SKM-1 treated with dmso at 0.1 percent for 144 hours (cell line): Measurements from ENCODE around the gene NF2.
"Not testable (repeated sequence)": the region's sequence is repeated elsewhere in the genome, so short reads cannot be mapped to it uniquely, and the experiment has no call there.

Source experiments
- DNase-seq: peaks from one replicate; lab custom pipeline; 2025; ENCODE audit not compliant: unreplicated experiment; lab: John Stamatoyannopoulos, UW

The NF2 gene

DNA sequence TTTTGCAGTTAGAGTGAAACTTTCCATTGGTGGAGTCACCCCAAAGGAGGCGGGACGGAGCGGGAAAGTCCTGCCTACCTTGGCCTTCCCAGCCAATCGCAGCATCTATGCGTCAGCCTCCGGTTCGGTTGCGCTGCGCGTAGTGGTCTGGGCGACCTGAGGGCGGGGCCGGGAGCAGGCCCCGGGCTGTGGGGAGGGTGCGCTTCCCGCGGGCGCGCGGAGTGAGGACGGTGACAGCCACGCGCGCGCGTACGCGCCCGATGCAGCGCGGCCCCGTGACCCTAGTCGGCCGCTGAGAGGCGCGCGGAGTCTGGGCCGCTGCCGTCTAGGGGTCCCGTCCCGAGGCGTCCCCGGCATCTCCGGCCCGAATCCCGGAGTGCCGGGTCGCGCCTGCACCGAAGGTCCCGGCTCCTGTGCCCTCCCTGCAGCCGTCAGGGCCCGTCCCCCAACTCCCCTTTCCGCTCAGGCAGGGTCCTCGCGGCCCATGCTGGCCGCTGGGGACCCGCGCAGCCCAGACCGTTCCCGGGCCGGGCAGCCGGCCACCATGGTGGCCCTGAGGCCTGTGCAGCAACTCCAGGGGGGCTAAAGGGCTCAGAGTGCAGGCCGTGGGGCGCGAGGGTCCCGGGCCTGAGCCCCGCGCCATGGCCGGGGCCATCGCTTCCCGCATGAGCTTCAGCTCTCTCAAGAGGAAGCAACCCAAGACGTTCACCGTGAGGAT, at the start of gene NF2:
Gene NF2, plus strand, starts transcription at position 276 of the 718 bp plus-strand sequence. Its CDS starts 366 bp downstream, at position 642.
- DNase-seq, result peak; percentile 99

DNA sequence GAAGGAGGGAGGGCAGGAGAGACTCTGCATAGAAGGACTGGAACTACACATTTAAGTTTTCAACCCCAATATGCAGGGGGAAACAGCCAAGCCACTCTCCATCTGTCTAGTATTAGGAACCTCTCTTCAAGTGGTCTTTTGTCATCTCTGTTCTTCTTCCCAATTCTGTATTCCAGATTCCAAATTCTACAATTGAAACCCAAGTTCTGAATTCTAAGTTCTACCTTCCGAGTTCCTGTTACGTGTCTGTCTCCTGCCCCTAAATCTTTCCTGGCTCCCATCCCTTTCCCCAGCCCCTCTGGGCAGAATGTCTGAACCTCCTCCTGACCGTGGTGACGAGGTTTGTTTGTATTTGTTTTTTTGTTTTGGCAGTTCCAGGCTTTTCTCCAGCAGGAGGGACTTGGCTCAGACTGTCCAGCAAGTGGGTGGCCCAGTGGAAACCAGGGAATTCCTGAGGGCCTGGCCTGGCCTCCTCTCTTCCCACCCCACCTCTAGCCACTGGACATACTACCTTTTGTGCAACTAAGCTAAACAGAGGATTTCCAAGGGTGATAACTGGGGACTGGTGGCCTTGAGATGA, 48.3 kb upstream of the NF2 start:
- DNase-seq, result no peak

DNA sequence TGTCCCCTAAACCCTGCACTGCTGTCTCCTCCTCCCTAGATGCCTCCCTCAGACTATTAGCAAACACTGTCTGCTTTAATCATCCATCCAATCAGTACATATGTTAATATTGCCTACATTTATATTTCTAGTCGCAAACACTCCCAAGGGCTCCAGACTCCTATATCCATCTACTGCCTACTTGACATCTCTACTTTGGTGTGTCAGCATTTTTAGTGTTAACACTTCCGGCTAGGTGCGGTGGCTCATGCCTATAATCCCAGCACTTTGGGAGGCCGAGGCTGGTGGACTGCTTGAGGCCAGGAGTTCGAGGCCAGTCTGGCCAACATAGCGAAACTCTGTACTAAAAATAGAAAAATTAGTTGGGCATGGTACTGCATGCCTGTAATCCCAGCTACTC, 44.4 kb upstream of the NF2 start:
- DNase-seq, result no peak

DNA sequence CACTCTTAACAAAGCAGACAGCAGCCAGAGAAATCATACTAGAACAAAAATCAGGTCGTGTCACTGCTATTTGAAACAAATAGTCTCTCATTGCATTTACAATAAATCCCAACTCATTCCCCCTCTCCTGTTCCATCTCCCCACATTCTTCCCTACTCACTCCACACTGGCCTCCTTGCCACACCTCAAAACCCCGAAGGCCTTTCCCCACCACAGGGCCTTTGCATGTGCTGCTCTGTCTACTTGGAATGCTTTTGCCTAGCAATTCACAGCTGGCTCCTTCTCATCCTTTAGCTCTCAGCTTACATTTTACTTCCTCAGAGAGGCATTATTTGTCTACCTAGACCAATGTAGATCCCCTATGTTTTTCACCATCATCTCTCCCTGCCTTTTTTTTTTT, 43.6 kb upstream of the NF2 start:
- no peak for DNase-seq

DNA sequence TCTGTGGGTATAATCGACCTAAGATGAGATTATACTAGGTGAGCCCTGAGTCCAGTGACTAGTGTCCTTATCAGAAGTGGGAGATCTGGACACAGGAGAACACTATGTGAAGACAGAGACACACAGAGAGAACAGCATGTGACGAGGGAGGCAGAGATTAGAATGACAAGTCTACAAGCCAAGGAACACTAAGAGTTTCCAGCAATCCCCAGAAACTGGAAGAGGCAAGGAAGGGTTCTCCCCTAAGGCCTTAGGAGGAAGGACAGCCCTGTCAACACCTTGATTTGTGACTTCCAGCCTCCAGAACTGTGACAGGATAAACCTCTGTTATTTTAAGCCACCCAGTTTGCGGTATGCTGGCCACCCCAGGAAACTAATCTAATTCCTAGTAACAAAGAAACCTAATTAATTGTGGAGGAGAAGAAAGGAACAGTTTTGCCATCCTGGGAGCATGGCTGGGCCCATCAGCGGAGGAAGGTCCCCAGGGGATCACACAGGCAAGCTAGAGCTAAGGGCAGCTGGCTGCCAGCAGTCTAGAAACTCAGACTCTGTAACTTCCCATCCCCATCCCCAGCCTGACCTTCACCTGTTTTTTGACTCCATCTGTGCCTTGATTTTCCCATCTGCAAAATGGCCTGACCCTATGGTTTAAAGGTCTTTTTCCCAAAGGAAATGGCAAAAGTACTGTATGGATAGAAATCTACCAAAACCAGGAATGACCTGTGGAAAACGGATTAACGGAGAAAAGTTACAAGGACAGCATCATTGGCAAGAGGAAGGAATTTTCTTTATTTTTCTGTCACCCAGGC, 39.6 kb upstream of the NF2 start:
- DNase-seq, result no peak

DNA sequence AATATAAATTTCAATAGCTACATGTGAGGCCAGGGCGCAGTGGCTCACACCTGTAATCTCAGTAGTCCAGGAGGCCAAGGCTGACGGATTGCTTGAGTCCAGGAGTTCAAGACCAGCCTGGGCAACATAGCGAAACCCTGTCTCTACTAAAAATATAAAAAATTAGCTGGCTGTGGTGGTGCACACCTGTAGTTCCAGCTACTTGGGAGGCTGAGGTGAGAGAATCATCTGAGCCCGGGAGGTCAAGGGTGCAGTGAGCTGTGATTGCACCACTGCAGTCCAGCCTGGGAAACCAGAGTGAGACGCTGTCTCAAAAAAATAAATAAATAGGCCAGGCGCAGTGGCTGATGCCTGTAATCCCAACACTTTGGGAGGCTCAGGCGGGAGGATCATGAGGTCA, 36.9 kb upstream of the NF2 start:
- not testable (repeated sequence) for DNase-seq

DNA sequence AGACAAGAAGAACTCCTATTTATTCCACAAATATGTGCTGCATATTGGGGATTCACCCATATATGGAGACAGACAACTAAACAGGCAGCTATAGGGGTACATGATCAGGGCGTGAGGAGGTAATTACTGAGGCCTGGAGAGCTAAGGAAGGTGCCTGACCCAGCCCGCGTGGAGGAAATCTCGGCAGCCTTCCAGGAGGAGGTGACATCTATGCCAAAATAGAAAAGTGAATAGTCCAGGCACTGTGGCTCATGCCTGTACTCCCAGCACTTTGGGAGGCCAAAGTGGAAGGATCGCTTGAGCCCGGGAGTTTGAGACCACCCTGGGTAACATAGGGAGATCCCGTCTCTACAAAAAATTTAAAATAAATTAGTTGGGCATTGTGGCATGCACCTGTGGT, 36.1 kb upstream of the NF2 start:
- no peak for DNase-seq

DNA sequence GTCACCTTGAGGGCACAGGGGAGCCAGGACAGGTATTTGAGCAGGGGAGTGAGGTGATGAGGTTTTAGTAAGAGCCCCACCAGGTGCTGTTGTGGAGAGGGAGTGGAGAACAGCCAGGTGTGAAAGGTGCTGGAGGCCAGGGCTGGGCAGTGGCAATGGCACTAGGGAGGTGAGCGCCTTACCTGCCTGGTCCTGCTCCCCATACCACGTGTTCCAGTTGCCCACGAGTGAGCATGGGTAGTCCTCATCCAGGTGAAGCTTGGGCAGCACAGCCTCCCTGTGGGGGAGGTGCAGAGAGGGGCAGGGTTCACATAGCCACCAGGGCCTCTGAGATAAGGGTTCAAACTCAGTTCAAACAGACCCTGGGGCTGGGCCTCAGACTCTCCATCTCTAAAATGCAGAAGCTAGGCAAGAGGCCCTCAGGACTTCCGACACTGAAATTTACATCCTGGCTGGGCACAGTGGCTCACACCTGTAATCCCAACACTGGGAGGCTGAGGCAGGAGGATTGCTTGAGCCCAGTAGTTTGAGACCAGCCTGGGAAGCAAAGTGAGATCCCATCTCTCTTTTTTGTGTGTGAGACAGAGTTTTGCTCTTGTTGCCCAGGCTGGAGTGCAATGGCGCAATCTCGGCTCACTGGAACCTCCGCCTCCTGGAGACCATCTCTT, 34.3 kb upstream of the NF2 start:
- DNase-seq, result peak; percentile 4

DNA sequence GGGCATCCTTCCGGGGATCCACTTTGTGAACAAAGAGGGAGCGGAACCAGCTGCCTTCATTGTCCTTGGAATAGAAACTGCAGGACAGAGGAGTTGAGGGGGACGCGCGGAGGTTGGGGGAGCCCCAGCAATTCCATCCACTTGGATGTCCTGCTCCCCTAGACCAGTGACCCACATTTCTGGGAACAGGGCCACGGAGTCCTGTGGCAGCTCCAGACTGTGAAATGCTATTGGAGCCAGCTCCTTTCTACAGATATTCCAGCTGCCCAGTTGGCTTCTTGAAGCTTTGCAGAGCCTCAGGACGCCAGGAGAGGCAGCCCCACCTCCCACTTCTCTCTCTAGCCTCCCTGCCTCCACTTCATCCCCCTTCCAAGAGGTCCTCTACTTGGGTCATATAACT, 33.0 kb upstream of the NF2 start:
- no peak for DNase-seq

DNA sequence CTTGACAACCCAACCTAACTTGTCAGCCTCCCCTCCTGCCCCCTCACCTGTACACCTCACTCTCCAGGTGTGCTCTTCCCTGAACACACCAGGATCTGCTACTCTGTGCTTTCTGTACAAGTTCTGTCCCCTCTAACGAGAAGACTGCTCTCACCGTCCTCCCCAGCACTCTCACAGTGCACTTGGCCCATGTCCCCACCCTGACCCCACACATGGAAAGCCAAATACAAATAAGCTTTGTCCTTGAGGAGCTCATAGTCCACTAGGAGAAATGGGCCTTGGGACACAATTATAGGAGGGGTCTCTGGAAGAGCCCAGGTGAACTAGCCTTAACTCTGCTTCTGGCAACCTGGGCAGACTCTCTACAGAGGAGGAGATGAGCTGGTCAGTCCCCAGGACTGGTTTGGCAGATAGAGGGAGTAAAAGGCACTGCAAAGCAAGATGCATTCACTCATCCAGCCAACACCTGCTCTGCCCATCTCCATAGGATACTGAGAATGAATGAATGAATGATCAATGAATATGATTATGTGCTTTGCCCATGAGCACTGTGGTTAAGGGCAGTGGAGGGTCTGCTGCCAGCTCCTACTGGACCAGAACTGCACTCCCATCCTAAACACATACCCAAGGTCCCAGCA, 32.4 kb upstream of the NF2 start:
- no peak for DNase-seq

DNA sequence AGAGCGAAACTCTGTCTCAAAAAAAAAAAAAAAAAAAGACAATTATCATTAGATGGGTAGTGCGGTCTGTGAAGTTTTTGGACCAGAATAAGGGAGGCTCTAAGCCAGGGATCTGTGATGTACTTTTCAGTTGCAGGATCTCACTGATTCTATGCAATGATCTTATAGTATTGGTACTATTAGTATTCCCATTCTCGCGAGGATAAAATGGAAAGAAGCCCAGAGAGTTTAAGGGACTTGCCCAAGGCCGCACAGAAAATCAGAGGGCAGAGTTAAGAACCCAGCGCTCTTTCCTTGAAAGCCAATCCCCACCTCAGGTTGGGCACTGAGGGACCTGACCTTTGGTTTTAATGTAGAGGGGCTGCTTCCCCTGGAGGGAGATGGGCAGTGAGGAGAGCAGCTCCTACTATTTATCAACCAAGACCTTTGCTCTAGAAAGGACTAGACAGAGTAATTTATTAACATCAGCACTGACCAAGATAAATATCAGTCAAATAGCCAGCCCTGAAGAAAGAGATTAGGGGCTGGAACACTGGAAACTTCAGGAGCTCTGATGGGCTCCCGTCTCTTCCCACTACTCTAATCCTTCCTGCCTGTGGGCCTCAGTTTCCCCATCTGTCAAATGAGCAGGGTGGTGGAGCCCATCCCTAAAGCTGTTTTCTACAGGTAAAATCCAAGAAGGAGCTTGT, 28.5 kb upstream of the NF2 start:
- DNase-seq, result no peak

DNA sequence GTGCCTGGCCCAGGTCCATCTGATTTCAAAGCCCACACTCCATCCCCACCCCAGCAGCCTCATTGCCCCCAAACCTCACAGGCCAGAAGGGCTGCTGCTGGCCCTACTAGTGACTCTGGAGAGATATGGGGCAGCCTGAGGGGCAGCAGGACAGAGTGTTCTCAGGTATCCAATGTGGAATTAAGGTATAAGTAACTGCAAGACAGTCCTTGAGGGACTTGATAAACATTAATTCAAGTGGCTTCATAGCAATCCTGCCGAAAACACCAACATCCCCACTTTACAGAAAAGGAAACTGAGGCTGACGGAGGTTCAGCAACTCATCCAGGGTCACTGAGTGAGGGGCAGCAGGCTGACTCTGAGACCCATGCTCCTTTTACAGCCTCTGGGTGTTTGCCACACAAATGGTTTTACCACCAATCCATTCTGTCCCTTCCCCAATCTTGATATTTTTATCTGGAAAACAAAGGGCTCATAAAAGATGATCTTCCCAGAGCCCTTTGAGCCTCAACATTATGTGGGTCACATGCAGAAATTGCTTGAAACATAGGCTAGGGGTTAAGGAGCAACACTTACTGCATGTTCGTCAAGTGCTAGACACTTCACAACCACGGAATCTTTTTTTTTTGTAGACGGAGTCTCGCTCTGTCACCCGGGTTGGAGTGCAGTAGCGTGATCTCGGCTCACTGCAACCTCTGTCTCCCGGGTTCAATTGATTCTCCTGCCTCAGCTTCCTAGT, 24.8 kb upstream of the NF2 start:
- no peak for DNase-seq

DNA sequence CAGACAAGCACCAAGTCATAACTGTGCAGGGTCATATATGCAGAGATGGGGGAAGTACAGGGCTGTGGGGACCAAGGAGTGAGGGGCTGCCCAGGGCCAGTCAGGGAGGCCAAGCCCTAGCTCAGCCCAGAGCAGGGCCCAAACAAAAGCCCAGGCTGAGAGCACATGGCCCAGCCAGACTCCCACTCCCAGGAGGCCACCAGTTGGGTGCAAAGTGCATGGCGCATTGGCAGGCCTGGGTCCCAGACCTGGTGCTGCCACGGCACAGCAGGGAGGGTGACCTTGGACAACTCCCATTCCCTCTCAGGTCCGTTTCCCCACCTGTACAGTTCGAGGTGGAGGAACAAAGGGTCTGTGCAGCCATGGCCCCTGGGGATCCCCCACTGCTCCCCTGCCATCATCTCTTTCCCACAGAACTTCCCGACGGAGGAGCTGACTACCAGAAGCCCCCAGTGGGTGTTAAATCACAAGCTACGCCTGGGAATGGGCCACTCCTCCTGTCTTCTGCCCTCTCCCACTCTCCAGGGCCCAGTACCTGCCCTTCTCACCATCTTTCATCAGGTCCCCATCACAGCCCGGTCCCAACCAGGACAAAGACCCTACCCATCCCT, 23.1 kb upstream of the NF2 start:
- no peak for DNase-seq

DNA sequence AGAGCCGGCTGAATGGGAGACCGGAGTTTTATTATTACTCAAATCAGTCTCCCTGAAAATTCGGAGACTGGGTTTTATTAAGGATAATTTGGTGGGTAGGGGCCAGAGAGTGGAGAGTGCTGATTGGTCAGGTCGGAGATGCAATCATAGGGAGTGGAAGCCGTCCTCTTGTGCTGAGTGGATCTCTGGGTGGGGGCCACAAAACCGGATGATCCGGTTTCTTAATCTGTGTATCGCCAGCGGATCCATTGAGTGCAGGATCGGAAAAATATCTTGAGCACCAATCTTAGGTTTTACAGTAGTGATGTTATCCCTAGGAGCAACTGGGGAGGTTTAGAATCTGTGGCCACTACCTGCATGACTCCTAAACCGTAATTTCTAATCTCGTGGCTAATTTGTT, 21.6 kb upstream of the NF2 start:
- DNase-seq, result no peak

DNA sequence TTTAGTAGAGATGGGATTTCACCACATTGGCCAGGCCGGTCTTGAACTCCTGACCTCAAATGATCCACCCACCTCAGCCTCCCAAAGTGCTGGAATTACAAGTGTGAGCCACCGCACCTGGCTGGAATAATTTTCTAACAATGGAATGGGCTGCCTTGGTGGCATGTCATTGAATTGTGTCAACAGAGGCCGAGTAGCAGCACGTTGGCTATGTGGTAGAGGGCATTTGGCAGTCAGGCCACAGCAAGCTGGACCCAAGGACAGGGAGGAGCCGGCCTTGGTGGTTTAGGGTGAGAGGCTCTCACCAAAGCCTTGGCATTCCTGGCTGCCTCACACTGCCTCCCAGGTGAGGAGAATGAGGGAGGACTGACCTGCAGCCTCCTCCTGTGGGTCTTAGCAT, 18.5 kb upstream of the NF2 start:
- no peak for DNase-seq

DNA sequence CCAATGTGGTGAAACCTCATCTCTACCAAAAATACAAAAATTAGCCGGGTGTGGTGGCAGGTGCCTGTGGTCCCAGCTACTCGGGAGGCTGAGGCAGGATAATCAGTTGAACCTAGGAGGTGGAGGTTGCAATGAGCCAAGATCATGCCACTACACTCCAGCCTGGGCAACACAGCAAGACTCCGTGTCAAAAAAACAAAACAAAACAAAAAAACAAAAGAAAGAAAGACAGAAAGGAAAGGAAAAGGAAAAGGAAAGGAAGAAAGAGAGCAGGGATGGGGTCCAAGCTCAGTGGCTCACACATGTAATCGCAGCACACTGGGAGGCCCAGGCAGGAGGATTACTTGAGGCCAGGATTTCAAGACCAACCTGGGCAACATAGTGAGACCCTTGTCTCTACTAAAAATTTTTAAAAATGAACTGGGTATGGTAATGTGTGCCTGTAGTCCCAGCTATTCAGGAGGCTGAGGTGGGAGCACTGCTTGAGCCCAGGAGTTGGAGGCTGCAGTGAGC, 17.2 kb upstream of the NF2 start:
- DNase-seq, result not testable (repeated sequence)

DNA sequence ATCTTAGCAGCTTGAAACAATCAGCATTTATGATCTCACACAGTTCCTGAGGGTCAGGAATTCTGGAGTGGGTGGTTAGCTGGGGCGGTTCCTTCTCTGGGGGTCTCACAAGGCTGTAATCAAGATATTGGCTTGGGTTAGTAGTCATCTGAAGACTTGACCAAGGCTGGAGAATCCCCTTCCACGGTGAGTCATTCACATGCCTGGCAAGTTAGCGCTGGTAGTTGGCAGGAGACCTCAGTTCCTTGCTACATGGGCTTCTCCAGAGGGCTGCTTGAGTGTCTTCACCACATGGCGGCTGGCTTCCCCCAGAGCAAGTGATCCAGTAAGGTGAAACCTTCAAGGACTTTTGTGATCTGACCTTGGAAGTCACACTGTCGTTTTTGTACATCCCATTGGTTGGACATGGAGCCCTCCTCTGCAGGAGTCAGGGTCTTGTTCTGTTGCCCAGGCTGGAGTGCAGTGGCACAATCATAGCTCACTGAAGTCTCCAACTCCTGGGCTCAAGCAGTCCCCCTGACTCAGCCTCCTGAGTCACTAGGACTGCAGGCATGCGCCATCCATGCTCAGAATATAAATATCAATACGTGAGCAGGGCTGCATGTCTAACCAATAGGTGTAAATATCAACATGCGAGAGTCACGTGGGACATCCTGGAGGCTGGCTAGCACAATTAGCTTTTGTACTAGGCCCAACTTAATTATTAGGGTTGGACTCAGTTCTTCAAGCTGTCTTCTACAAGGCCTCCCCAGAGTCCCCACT, 15.3 kb upstream of the NF2 start:
- DNase-seq, result no peak

DNA sequence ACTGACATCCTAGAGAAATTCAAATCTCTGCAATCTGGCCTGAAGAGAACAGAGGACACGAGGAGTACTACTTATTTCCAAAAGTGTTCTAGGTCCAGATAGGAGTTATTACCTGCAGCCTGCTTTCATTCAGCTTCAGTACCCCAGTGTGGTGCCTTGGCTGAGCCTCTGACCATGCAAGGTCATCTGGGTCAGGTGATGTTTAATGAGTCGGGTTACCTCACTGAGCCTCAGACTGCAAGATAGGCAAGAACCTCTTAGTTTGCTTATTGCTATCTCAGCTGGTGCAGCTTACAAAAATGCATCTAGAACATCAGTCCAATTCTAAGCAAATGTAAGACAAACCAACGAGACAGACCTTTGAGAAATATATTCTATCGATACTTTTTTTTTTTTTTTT, 9.5 kb upstream of the NF2 start:
- no peak for DNase-seq

DNA sequence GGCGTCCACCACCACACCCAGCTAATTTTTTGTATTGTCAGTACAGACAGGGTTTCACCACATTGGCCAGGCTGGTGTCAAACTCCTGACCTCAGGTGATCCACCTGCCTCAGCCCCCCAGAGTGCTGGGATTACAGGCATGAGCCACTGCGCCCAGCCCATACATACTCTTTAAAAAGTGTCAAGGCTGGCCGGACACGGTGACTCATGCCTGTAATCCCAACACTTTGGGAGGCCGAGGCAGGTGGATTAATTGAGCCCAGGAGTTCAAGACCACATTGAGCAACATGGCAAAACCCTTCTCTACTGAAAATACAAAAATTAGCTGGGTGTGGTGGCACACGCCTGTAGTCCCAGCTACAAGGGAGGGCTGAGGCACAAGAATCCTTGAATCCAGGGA, 9.0 kb upstream of the NF2 start:
- not testable (repeated sequence) for DNase-seq
